LNCAP (cell line): ENCODE data around the gene CUX1.

ENCODE experiments used
- CTCF ChIP-seq: fragments of 450-650 bp; IDR thresholded peaks from 2 replicates; pipeline ENCODE4 v1.5.1; 2017; ENCODE audit warnings: mild to moderate bottlenecking

The CUX1 gene

GRCh38 chr7:102111061-102112041 lies 293.9 kb downstream of the CUX1 start:
- TF ChIP-seq CTCF = no peak

GRCh38 chr7:102115181-102115580 lies 297.8 kb downstream of the CUX1 start:
- TF ChIP-seq CTCF = no peak

GRCh38 chr7:102115931-102116330 lies 298.5 kb downstream of the CUX1 start:
- no peak for TF ChIP-seq CTCF

- no peak for TF ChIP-seq CTCF
Measured at GRCh38 chr7:102117743-102118142, 300.3 kb downstream of the CUX1 start.

GRCh38 chr7:102119213-102119651 lies 301.8 kb downstream of the CUX1 start:
- no peak for TF ChIP-seq CTCF

- no peak for TF ChIP-seq CTCF
Measured at GRCh38 chr7:102119925-102120324, 302.5 kb downstream of the CUX1 start.

GRCh38 chr7:102120666-102121195 lies 303.3 kb downstream of the CUX1 start:
- TF ChIP-seq CTCF = no peak
